Body of pancreas (tissue), 4 donors: ENCODE measurements around the gene UBA7. TPM values are rescaled to one million over a fixed set of nuclear protein-coding genes. Genes with fewer than 3 reads are reported as not detected.
"Not testable (repeated sequence)": the region's sequence is repeated elsewhere in the genome, so short reads cannot be mapped to it uniquely, and the experiment has no call there.

ENCODE experiments used
- ATAC-seq: fragments of 150-250 bp; one replicate; pipeline ENCODE4 v1.9.1; 2016
- DNase-seq, 4 donors: peaks; one replicate each; pipeline ENCODE4 v3.0.0-alpha.2; 2019
- H3K27ac ChIP-seq, 4 donors: fragments of 200-600 bp; sonication (generic); 1 replicate in 3 of 4; 2 replicates in 1 of 4; pipeline versions ENCODE4 v1.5.1 to v1.6.1; 2016 to 2019; ENCODE audit warnings: mild to moderate bottlenecking in 1 of 4, mixed read lengths in 1 of 4, moderate library complexity in 1 of 4
- H3K27me3 ChIP-seq, 2 donors: fragments of 200-600 bp; sonication (generic); one replicate each; pipeline ENCODE4 v1.6.0; 2016; ENCODE audit warnings: mild to moderate bottlenecking in 1 of 2
- H3K36me3 ChIP-seq, 2 donors: fragments of 200-600 bp; sonication (generic); replicated peaks in 1 of 2; 2 replicates each; pipeline ENCODE4 v1.5.1; 2016; ENCODE audit warnings: low read depth in 2 of 2; ENCODE audit not compliant: insufficient read depth in 1 of 2
- H3K4me1 ChIP-seq: fragments of 200-600 bp; sonication (generic); one replicate; pipeline ENCODE4 v1.6.0; 2016
- H3K4me3 ChIP-seq, 2 donors: fragments of 200-600 bp; sonication (generic); 1 replicate in 1 of 2; 2 replicates in 1 of 2; pipeline ENCODE4 v1.5.1; 2016 to 2019
- H3K9me3 ChIP-seq, 3 donors: fragments of 200-600 bp; sonication (generic); 1 replicate in 2 of 3; 2 replicates in 1 of 3; pipeline ENCODE4 v1.5.1; 2016
- POLR2A ChIP-seq, 3 donors: fragments of 450-650 bp; IDR thresholded peaks; one replicate each; pipeline ENCODE4 v1.6.1; 2016; ENCODE audit warnings: antibody characterized with exemption in 3 of 3, mild to moderate bottlenecking in 2 of 3
- WGBS, 2 donors: methylation state at CpG; one replicate each; pipeline ENCODE4 v1.1.5; 2017; 5-methylcytosine and 5-hydroxymethylcytosine counted together
- intact Hi-C: fragments of 100-400 bp; cut with DNase I; formaldehyde crosslinking; loops from one replicate; pipeline ENCODE4 v1.15.1; 2023
- total RNA-seq, 2 donors: library from RNA; depleted of rRNA; stranded (reverse); fragments of >200 nt; gene quantifications; one replicate each; pipeline ENCODE4 v1.1.0, GENCODE V29; 2016
- TF ChIP-seq, protein P1 (sequence below), 7 experiments: fragments of 450-650 bp in 4 of 7; fragments of 200-600 bp in 3 of 7; sonication (generic) in 3 of 7; IDR thresholded peaks; one replicate each; pipeline ENCODE4 v1.5.1; 2016 to 2019; ENCODE audit warnings: antibody characterized with exemption in 7 of 7

Gene UBA7
- total RNA-seq, 2 donors from 2014 or later = 39.2 to 86.4 TPM

DNA sequence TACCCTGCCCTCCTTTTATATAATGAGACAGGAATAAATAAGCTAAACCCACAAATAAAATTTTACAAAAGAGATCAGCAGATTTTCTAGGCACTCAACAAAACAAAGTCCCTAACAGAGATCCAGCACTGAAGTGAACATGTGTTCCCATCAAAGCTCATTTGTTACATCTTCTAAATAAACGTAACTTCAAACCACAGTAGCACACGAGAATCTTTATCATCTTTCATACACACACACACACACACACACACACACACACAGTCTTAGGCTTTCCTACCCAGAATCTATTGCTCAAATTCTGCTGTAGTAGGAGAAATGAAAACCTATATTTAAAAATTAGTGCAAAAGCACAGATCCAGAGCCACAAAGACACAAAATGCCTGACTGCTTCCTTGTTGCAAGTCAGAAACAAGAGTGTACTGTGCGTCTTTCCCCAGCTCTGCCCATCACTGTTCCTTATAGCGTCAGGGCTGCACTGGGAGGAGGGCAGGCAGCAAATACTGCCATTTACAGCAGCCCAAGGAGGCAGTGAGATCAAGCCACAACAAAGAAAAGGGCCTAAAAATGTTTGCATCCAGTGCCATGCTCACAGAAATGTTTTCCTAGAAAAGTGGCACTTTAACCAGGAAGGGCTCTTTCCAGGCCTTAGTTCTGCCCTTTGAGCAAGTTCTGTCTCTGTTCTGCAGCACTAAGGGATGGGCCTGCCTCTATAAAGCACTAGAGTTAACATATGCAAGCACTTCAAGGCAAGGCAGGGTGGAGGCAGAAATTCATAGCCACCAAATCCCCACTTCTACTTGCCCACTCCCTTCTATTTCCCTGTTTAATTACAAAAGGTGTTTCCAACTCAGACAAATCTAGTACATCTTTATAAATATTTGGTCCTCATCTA, 33.4 kb downstream of the UBA7 start:
- H3K27me3 ChIP-seq = no peaks in the 10 kb centered on the region
- ATAC-seq = no peak
- no peaks in the 10 kb centered on the region for H3K9me3 ChIP-seq
- peaks cover 41% of the 10 kb centered on the region for H3K4me1 ChIP-seq
- peaks cover 3 to 5% of the 10 kb centered on the region in 2 donors for H3K36me3 ChIP-seq
- H3K27ac ChIP-seq = peak overlapping the region in 1 of 4 donors; percentile 6
- no peak for DNase-seq
- TF ChIP-seq, protein P1, sequence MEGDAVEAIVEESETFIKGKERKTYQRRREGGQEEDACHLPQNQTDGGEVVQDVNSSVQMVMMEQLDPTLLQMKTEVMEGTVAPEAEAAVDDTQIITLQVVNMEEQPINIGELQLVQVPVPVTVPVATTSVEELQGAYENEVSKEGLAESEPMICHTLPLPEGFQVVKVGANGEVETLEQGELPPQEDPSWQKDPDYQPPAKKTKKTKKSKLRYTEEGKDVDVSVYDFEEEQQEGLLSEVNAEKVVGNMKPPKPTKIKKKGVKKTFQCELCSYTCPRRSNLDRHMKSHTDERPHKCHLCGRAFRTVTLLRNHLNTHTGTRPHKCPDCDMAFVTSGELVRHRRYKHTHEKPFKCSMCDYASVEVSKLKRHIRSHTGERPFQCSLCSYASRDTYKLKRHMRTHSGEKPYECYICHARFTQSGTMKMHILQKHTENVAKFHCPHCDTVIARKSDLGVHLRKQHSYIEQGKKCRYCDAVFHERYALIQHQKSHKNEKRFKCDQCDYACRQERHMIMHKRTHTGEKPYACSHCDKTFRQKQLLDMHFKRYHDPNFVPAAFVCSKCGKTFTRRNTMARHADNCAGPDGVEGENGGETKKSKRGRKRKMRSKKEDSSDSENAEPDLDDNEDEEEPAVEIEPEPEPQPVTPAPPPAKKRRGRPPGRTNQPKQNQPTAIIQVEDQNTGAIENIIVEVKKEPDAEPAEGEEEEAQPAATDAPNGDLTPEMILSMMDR (IDR thresholded peaks at IDR 0.05) = no peak
- TF ChIP-seq POLR2A (IDR thresholded peaks at IDR 0.05) = no peak
- WGBS, 2 donors = 66 to 74% methylated on average over 4 of the region's 4 CpGs
- intact Hi-C loops = no loop called here
- H3K4me3 ChIP-seq = no peak overlapping the region

DNA sequence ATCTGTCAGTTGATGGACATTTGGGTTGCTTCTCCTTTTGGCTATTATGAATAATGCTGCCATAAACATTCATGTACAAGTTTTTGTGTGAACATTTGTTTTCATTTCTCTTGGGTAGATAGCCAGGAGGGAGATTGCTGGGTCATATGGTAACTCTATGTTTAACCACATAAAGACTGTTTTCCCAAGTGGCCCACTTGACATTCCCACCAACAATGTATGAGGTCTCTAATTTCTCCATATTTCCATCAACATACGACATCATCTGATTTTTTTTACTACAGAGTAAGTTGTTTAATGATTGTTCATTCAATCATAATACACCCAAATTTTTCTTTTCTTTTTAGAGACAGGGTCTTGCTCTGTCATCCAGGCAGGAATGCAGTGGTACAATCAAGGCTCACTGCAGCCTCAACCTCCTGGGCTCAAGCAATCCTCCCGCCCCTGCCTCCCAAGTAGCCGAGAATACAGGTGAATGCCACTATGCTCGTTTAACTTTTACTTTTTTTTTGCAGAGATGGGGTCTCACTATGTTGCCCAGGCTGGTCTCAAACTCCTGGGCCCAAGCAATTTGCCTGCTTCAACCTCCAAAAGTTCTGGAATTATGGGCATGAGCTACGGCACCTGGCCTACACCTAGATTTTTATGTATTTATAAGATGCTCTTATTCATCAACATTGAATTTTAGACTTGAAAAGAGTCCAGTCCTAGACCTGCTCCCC, 34.2 kb downstream of the UBA7 start:
- TF ChIP-seq POLR2A (IDR thresholded peaks at IDR 0.05) = no peak
- TF ChIP-seq, protein P1 (IDR thresholded peaks at IDR 0.05) = no peak
- H3K9me3 ChIP-seq = no peaks in the 10 kb centered on the region
- peaks cover 3 to 5% of the 10 kb centered on the region in 2 donors for H3K36me3 ChIP-seq
- H3K4me1 ChIP-seq = peaks cover 36% of the 10 kb centered on the region
- ATAC-seq (no peak), DNase-seq (no peak)
- H3K27ac ChIP-seq = no peak overlapping the region
- 89 to 90% methylated on average over 5 of the region's 5 CpGs for WGBS, 2 donors
- no peaks in the 10 kb centered on the region for H3K27me3 ChIP-seq
- no peak overlapping the region for H3K4me3 ChIP-seq
- intact Hi-C loops = no loop called here

DNA sequence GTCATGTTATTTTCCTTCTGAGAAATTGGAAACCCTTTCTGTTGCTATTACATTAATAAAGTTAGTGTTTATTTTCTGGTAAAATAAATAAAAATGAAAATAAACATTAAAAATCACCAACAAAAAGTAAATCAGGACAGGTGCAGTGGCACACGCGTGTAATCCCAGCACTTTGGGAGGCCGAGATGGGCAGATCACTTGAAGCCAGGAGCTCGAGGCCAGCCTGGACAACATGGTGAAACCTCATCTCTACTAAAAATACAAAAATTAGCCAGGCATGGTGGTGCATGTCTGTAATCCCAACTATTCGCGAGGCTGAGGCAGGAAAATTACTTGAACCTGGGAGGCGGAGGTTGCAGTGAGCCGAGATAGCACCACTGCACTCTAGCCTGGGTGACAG, 37.7 kb downstream of the UBA7 start:
- ATAC-seq, H3K4me3 ChIP-seq, H3K27ac ChIP-seq, H3K27me3 ChIP-seq, H3K9me3 ChIP-seq, DNase-seq, intact Hi-C loops, H3K36me3 ChIP-seq: not testable (repeated sequence)
- WGBS, 2 donors = 84 to 88% methylated on average over 8 of the region's 8 CpGs
- H3K4me1 ChIP-seq = peaks cover 16% of the 10 kb centered on the region

DNA sequence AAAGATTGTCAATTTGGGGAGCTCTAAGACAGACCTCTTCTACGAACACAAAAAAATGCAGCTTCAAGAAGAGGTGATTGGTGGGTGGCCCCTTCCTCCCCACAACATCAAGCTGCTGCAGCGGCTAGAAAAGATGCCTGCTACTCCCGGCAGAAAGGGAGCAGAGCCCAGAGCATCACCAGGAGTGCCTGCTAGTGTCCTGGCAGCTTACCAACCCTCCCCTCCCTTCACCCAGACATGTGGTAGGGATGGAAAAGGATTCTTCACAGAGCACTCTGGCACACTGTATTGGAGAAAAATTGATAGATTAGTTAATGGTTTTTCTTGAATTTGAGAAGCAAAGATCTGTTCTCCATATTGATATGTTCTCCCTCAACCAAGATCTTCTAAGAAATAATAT, 38.2 kb downstream of the UBA7 start:
- H3K27me3 ChIP-seq = no peaks in the 10 kb centered on the region
- H3K4me1 ChIP-seq = peaks cover 12% of the 10 kb centered on the region
- peaks cover 0 to 5% of the 10 kb centered on the region in 2 donors for H3K36me3 ChIP-seq
- 46 to 56% methylated on average over 3 of the region's 3 CpGs for WGBS, 2 donors
- ATAC-seq (no peak), DNase-seq (no peak)
- H3K4me3 ChIP-seq = no peak overlapping the region
- H3K9me3 ChIP-seq = no peaks in the 10 kb centered on the region
- TF ChIP-seq, protein P1 (IDR thresholded peaks at IDR 0.05) = no peak
- TF ChIP-seq POLR2A (IDR thresholded peaks at IDR 0.05) = no peak
- no peak overlapping the region for H3K27ac ChIP-seq
- intact Hi-C loops = no loop called here

DNA sequence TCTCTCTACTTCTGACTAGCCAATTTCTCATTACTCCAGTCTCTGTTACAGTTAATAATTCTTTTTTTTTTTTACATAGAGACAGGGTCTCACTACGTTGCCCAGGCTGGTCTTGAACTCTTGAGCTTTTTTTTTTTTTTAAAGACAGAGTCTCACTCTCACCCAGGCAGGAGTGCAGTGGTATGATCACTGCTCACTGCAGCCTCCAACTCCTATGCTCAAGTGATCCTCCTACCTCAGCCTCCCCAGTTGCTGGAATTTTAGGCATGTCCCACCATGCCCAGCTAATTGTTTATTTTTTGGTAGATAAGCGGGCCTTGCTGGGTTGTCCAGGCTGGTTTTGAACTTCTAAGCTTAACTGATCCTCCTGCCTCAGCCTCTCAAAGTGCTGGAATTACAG, 41.0 kb downstream of the UBA7 start:
- WGBS, 2 donors = 91 to 95% methylated on average over 2 of the region's 2 CpGs
- TF ChIP-seq POLR2A (IDR thresholded peaks at IDR 0.05) = no peak
- TF ChIP-seq, protein P1 (IDR thresholded peaks at IDR 0.05) = no peak

More for the DNA sequence above, 41.0 kb downstream of the UBA7 start:
- ATAC-seq = no peak
- no peak for DNase-seq
- no peaks in the 10 kb centered on the region for H3K9me3 ChIP-seq
- no peak overlapping the region for H3K4me3 ChIP-seq
- intact Hi-C loops = no loop called here
- H3K4me1 ChIP-seq = peaks cover 18% of the 10 kb centered on the region
- H3K36me3 ChIP-seq = peaks cover 0 to 5% of the 10 kb centered on the region in 2 donors
- H3K27ac ChIP-seq = no peak overlapping the region
- H3K27me3 ChIP-seq = no peaks in the 10 kb centered on the region
